Mesodermal cell (in vitro differentiated cells): ENCODE data around the gene MCF2L.

ENCODE experiments used
- H3K27ac ChIP-seq: 2 replicates; pipeline ENCODE4 v1.7.0; 2013; ENCODE audit warnings: mild to moderate bottlenecking, low read depth, low read length, moderate library complexity; ENCODE audit not compliant: severe bottlenecking
- H3K36me3 ChIP-seq: 2 replicates; pipeline ENCODE4 v1.7.1; 2013; ENCODE audit warnings: mild to moderate bottlenecking, low read length, moderate library complexity; ENCODE audit not compliant: control insufficient read depth, insufficient read depth
- H3K4me1 ChIP-seq: one replicate; pipeline ENCODE4 v1.7.1; 2013; ENCODE audit warnings: mild to moderate bottlenecking, low read length; ENCODE audit not compliant: insufficient read depth, control insufficient read depth, poor library complexity, severe bottlenecking
- H3K4me3 ChIP-seq: 2 replicates; pipeline ENCODE4 v1.7.0; 2013; ENCODE audit warnings: low read length, control low read depth, mild to moderate bottlenecking; ENCODE audit not compliant: insufficient read depth, poor library complexity, severe bottlenecking; ENCODE audit errors: extremely low read depth
- H3K9me3 ChIP-seq: 2 replicates; pipeline ENCODE4 v1.7.1; 2013; ENCODE audit warnings: mild to moderate bottlenecking, low read length, moderate library complexity; ENCODE audit not compliant: control insufficient read depth
- WGBS, 2 experiments: methylation state at CpG; one replicate each; pipeline ENCODE4 v1.1.5; 2013; ENCODE audit warnings: missing lambda C conversion rate in 2 of 2; ENCODE audit not compliant: insufficient coverage in 2 of 2; 5-methylcytosine and 5-hydroxymethylcytosine counted together

Gene MCF2L

GRCh38 chr13:113121183-113121927, 152.3 kb downstream of the MCF2L start:
- Histone ChIP-seq H3K9me3 (no peaks in the 10 kb centered on the region), H3K4me3 (no peak overlapping the region), H3K4me1 (peaks cover 15% of the 10 kb centered on the region), H3K27ac (no peak overlapping the region), H3K36me3 (no peaks in the 10 kb centered on the region)
- 95 to 96% methylated on average over 21 to 23 of the region's 24 CpGs for WGBS, 2 experiments

DNA sequence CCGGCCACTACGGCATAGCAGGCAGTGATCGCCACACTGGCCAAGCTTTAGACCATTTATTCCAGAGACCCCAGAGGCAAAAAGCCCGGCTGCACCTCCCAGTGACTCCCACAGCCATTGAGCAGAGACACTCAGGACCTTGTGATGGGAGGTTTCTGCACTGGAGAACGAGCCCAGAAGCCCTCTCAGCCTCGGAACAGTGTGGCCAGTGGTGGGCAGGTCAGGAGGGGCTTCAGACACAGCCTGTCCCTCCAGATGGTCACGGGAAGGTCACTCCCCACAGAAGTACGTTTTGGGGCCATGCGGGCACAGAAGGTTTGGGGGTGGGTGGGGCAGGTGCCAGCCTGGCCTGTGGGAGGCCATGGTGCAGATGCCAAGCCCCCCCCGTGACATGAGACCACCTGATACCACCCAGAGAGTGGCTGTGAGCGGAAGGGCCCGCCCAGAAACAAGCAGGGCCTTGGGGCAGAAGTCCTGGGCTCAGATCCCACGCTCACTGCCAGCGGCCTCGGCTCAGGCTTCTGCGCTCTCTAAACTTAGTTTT, 153.0 kb downstream of the MCF2L start:
- peaks cover 10% of the 10 kb centered on the region for H3K4me1 ChIP-seq
- H3K4me3 ChIP-seq: no peak overlapping the region
- no peak overlapping the region for H3K27ac ChIP-seq
- H3K9me3 ChIP-seq: no peaks in the 10 kb centered on the region
- H3K36me3 ChIP-seq: no peaks in the 10 kb centered on the region
- WGBS, 2 experiments: 92 to 95% methylated on average over 14 to 15 of the region's 16 CpGs

DNA sequence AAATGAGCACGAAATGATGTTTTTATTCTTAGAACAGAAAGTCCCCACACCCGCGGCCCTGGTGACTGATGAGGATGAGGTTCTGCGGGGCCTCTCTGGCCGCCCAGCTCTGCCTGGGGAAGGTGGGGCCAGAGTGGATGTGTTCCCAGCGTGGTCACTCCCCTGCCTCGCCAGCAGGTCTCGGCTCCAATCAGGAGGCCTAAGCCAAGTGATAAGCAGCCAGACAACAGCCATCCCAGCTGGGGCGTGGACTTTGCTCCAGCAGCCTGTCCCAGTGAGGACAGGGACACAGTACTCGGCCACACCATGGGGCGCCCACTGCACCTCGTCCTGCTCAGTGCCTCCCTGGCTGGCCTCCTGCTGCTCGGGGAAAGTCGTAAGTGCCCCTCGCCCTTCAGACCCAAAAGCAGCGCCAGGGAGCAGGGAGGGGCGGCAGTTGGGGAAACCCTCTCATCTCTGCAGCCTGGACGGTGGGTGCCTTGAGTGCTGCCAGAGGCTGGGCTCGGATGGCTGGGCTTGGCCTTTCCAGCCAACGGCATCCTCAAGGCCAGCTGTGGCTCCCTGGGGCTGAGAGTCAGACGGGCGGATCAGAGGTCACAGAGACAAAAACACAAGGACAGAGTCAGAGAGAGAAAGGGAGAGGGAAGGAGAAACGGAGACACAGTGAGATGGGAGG, 153.7 kb downstream of the MCF2L start, which contains the start of gene F10:
TSS of gene F10 (plus strand) at position 250 of the 676 bp plus-strand sequence. CDS start at position 307, 57 bp downstream.
- no peaks in the 10 kb centered on the region for H3K9me3 ChIP-seq
- WGBS, 2 experiments: 45 to 46% methylated on average over 14 to 23 of the region's 23 CpGs
- peaks cover 3% of the 10 kb centered on the region for H3K4me1 ChIP-seq
- no peaks in the 10 kb centered on the region for H3K36me3 ChIP-seq
- peak within 1 kb of the TSS; percentile 11 for H3K4me3 ChIP-seq
- H3K27ac ChIP-seq: peak within 1 kb of the TSS; percentile 25

- peak overlapping the region; percentile 11 for H3K4me3 ChIP-seq
- no peak overlapping the region for H3K27ac ChIP-seq
- H3K36me3 ChIP-seq: no peaks in the 10 kb centered on the region
- peaks cover 2% of the 10 kb centered on the region for H3K4me1 ChIP-seq
- no peaks in the 10 kb centered on the region for H3K9me3 ChIP-seq
- WGBS, 2 experiments: 91 to 93% methylated on average over 23 to 28 of the region's 29 CpGs
These were observed 154.5 kb downstream of the MCF2L start for GRCh38 chr13:113123226-113124201.

GRCh38 chr13:113124211-113124970, 155.4 kb downstream of the MCF2L start:
- H3K4me3 ChIP-seq: no peak overlapping the region
- H3K4me1 ChIP-seq: peaks cover 2% of the 10 kb centered on the region
- H3K9me3 ChIP-seq: no peaks in the 10 kb centered on the region
- H3K27ac ChIP-seq: no peak overlapping the region
- 96% methylated on average over 14 to 19 of the region's 19 CpGs for WGBS, 2 experiments
- H3K36me3 ChIP-seq: no peaks in the 10 kb centered on the region

DNA sequence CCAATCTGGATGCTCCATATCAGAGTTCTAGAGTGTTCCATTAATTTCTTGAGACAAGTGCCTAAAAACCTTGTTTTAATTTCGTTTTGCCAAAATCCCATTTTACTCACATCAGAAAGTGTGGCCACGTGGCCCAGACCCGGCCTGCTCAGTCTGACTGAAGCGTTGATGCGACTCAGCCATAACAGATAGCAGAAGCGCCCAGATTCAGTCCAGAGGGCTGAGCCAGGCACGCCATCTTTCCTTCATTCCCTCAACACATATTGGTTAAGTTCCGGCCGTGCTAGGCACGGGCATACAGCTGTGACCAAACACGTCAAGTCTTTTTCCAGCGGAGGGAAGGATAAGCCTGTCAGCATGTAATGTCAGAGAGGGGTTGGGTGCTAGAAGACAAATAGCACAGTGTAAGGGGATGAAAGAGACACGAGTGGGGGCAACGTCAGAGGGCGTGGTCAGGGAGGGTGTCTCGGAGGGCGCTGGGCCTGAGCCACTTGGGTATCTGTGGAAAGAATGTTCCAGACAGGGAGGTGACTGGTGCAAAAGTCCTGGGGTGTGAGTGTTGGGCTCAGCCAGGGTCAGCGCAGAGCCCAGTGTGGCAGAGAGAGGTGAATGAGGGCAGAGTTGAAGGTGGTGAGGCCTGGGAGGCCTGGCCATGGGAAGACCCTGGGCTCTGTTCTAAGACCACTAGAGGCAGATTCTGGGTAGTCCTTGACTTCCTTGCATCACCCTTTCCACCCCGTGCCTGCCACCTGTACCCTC, 156.7 kb downstream of the MCF2L start:
- no peaks in the 10 kb centered on the region for H3K36me3 ChIP-seq
- no peak overlapping the region for H3K27ac ChIP-seq
- H3K4me1 ChIP-seq: peaks cover 2% of the 10 kb centered on the region
- 90 to 96% methylated on average over 14 to 16 of the region's 19 CpGs for WGBS, 2 experiments
- H3K4me3 ChIP-seq: no peak overlapping the region
- no peaks in the 10 kb centered on the region for H3K9me3 ChIP-seq

DNA sequence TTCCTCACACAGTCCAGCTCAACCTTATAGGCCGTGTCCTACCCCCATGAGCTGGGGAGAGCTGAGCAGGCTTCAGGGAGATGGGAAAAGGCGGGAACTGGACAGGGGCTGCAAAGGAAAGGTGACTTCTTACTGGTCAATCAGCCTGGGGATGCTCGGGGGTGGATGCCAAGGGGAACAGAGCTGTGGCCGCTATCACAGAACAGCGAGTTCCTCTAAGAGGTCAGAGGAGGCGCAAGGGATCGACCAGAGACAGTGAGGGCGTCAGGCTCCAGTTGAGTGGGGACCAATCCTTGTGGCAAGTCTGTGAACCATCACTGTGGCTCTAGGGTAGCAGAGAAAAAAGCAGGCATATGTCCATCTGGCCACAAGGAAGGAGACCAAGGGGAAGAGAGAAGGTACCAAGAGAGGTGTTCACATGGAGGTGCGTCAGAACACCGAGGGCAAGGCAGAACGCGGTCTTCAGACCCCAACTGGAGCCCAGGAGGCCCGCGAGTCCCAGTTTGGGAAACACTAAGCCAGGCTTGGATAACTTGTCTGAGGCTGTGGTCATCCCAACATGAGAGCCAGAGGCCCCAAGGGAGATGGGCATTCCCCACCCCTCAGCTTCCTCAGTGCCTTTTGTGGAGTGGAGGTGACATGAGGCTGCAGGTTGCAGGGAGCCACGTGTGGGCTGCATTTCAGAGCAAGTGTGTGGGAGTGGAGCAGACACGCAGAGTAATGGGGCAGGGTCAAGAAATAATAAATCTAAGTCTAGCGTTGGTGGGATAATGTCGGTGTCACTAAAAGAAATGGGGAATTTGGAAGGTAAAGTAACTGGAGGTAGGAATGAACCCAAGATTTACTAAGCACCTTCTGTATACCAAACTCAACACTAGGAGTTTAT, 157.5 kb downstream of the MCF2L start:
- Histone ChIP-seq H3K27ac (no peak overlapping the region), H3K4me1 (peaks cover 2% of the 10 kb centered on the region), H3K4me3 (no peak overlapping the region), H3K36me3 (no peaks in the 10 kb centered on the region), H3K9me3 (no peaks in the 10 kb centered on the region)
- WGBS, 2 experiments: 89 to 96% methylated on average over 16 to 17 of the region's 18 CpGs

DNA sequence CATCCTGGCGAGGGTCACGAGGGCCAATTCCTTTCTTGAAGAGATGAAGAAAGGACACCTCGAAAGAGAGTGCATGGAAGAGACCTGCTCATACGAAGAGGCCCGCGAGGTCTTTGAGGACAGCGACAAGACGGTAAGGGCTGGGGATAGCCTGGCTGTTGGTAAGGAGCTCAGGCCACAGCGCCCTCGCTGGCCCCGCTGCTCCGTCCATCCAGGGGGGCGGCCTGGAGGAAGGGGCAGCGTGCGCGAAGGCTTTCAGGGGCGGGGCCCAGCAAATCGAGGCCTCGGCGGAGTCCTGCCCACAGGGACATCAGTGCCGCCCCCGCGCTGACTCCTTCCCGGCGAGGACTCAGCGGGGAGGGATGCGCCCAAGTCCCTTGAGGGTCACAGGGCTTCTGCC, 160.5 kb downstream of the MCF2L start:
- H3K4me1 ChIP-seq: no peaks in the 10 kb centered on the region
- no peak overlapping the region for H3K4me3 ChIP-seq
- no peak overlapping the region for H3K27ac ChIP-seq
- H3K36me3 ChIP-seq: no peaks in the 10 kb centered on the region
- H3K9me3 ChIP-seq: no peaks in the 10 kb centered on the region
- 88 to 89% methylated on average over 26 of the region's 27 CpGs for WGBS, 2 experiments
